Endothelial cell (in vitro differentiated cells): ENCODE data around the gene CD8B. TPM values are rescaled to one million over a fixed set of nuclear protein-coding genes. Genes with fewer than 3 reads are reported as not detected.

Experiments
- DNase-seq: peaks from one replicate; pipeline ENCODE4 v3.0.0; 2021; ENCODE audit warnings: low spot score
- H3K27ac Mint-ChIP-seq: one replicate; pipeline ENCODE4 v1.8.0; 2021; ENCODE audit warnings: mixed read lengths, inconsistent platforms; ENCODE audit not compliant: unreplicated experiment
- H3K27me3 Mint-ChIP-seq: one replicate; pipeline ENCODE4 v1.8.0; 2021; ENCODE audit warnings: mild to moderate bottlenecking, moderate library complexity, mixed read lengths, inconsistent platforms; ENCODE audit not compliant: unreplicated experiment
- H3K36me3 Mint-ChIP-seq: one replicate; pipeline ENCODE4 v1.8.0; 2021; ENCODE audit warnings: mild to moderate bottlenecking, low read depth, mixed read lengths, inconsistent platforms; ENCODE audit not compliant: unreplicated experiment
- H3K4me1 Mint-ChIP-seq: one replicate; pipeline ENCODE4 v1.8.0; 2021; ENCODE audit warnings: mild to moderate bottlenecking, mixed read lengths, inconsistent platforms; ENCODE audit not compliant: unreplicated experiment
- H3K4me3 Mint-ChIP-seq: one replicate; pipeline ENCODE4 v1.8.0; 2021; ENCODE audit warnings: mild to moderate bottlenecking, mixed read lengths, inconsistent platforms; ENCODE audit not compliant: unreplicated experiment
- H3K9me3 Mint-ChIP-seq: one replicate; pipeline ENCODE4 v1.8.0; 2021; ENCODE audit warnings: mixed read lengths, inconsistent platforms; ENCODE audit not compliant: unreplicated experiment
- total RNA-seq: library from RNA; stranded (reverse); fragmentation: NEBNext Ultra II Directional; extraction: Animal tissue kit (Norgen Biotek cat#: 25700); gene quantifications from one replicate; pipeline ENCODE4 v1.2.1, GENCODE V29; 2021; ENCODE audit not compliant: unreplicated experiment
- TF ChIP-seq, protein P1 (sequence below): fragments of 200-600 bp; sonication (generic); IDR thresholded peaks from one replicate; pipeline ENCODE4 v1.5.0; 2021; ENCODE audit warnings: antibody characterized with exemption; ENCODE audit not compliant: unreplicated experiment

CD8B gene
- total RNA-seq, 1 donor from 2014 or later, result not detected

- peaks cover 25% of the 10 kb centered on the region for H3K36me3 Mint-ChIP-seq
- TF ChIP-seq, protein P1, sequence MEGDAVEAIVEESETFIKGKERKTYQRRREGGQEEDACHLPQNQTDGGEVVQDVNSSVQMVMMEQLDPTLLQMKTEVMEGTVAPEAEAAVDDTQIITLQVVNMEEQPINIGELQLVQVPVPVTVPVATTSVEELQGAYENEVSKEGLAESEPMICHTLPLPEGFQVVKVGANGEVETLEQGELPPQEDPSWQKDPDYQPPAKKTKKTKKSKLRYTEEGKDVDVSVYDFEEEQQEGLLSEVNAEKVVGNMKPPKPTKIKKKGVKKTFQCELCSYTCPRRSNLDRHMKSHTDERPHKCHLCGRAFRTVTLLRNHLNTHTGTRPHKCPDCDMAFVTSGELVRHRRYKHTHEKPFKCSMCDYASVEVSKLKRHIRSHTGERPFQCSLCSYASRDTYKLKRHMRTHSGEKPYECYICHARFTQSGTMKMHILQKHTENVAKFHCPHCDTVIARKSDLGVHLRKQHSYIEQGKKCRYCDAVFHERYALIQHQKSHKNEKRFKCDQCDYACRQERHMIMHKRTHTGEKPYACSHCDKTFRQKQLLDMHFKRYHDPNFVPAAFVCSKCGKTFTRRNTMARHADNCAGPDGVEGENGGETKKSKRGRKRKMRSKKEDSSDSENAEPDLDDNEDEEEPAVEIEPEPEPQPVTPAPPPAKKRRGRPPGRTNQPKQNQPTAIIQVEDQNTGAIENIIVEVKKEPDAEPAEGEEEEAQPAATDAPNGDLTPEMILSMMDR, result no peak
- H3K4me3 Mint-ChIP-seq, result no peak overlapping the region
- H3K27me3 Mint-ChIP-seq, result peaks cover 22% of the 10 kb centered on the region
- H3K27ac Mint-ChIP-seq, result no peak overlapping the region
- peaks cover 3% of the 10 kb centered on the region for H3K4me1 Mint-ChIP-seq
- H3K9me3 Mint-ChIP-seq, result peaks cover 23% of the 10 kb centered on the region
- DNase-seq, result no peak
These were observed 66.8 kb downstream of the CD8B start for GRCh38 chr2:86794861-86795260.

DNA sequence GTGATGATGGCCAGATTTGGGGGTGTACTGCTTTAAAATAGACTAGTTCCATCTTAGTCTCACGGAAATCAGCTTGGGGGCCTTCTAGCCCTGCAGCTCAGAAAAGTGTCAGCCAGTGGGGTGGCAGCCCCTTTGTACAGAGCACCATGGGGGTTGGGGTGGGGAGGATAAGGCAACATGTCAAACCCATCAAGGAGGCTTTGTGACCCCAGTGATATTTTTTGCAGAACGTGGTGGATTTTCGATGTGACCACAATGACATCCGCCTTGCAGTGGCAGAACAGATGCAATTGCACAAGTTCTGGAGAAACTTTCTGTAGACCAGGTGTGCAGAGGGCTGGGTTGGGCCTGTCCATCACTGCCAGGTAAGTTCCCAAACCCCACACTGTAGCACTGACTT, 67.9 kb downstream of the CD8B start:
- Mint-ChIP-seq H3K27me3 (peaks cover 24% of the 10 kb centered on the region), H3K4me3 (no peak overlapping the region), H3K27ac (no peak overlapping the region)

GRCh38 chr2:86791573-86791972, 70.1 kb downstream of the CD8B start:
- Mint-ChIP-seq H3K9me3 (peaks cover 15% of the 10 kb centered on the region), H3K27me3 (peaks cover 29% of the 10 kb centered on the region), H3K27ac (no peak overlapping the region), H3K4me3 (no peak overlapping the region), H3K4me1 (peaks cover 3% of the 10 kb centered on the region), H3K36me3 (peaks cover 24% of the 10 kb centered on the region)
- no peak for DNase-seq
- TF ChIP-seq, protein P1, result no peak

More for the DNA sequence above, 67.9 kb downstream of the CD8B start:
- Mint-ChIP-seq H3K36me3 (peaks cover 25% of the 10 kb centered on the region), H3K4me1 (peaks cover 3% of the 10 kb centered on the region), H3K9me3 (peaks cover 23% of the 10 kb centered on the region)
- TF ChIP-seq, protein P1, result no peak
- DNase-seq, result no peak

- Mint-ChIP-seq H3K4me1 (peaks cover 3% of the 10 kb centered on the region), H3K27ac (peak within 1 kb of the TSS; percentile 10), H3K9me3 (peaks cover 10% of the 10 kb centered on the region), H3K27me3 (peaks cover 29% of the 10 kb centered on the region), H3K36me3 (peaks cover 18% of the 10 kb centered on the region), H3K4me3 (peak within 1 kb of the TSS; percentile 67)
- no peak for DNase-seq
- TF ChIP-seq, protein P1, result no peak
These were observed 70.8 kb downstream of the CD8B start, which contains the start of gene CD8A for GRCh38 chr2:86790676-86791572. TSS of gene CD8A (minus strand) at chr2:86790913. CDS start at chr2:86790825, 88 bp downstream.

DNA sequence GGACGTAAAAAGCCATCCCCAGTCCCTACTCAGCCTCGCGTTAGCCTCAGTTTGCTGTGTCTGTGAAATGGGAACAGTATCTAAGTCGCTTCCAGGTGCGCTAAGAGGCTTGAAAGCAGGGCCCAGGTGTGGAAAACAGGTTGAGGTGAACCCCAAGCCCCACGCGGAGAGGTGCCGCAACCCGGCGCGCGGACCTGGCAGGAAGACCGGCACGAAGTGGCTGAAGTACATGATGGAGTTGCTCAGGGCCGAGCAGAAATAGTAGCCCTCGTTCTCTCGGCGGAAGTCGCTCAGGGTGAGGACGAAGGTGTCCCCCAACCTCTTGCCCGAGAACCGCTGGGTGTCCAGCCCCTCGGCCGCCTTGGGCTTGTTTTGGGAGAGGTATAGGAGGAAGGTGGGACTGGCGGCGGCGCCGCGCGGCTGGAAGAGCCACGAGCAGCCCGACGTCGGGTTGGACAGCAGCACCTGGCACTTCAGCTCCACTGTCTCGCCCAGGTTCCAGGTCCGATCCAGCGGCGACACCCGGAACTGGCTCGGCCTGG, 71.5 kb downstream of the CD8B start:
- Mint-ChIP-seq H3K9me3 (peaks cover 8% of the 10 kb centered on the region), H3K4me3 (no peak overlapping the region), H3K36me3 (peaks cover 14% of the 10 kb centered on the region), H3K4me1 (peaks cover 3% of the 10 kb centered on the region), H3K27me3 (peaks cover 29% of the 10 kb centered on the region), H3K27ac (no peak overlapping the region)
- DNase-seq, result no peak
- TF ChIP-seq, protein P1, result no peak
